AG04449 (cell line): Measurements from ENCODE around the gene GLRA3.
A peak's percentile ranks its signal among the peaks of the same experiment; 100 is the strongest.

ENCODE experiments used
- CTCF ChIA-PET: fragments of 350-600 bp; formaldehyde crosslinking; extraction: SDS; loops from one replicate; lab custom pipeline; 2021; ENCODE audit warnings: antibody characterized with exemption; lab: Yijun Ruan, JAX
- POLR2A ChIA-PET: fragments of 400-600, 350-600 bp; formaldehyde crosslinking; extraction: SDS; loops from one replicate; lab custom pipeline; 2020; ENCODE audit warnings: antibody characterized with exemption, inconsistent platforms; lab: Yijun Ruan, JAX
- DNase-seq: peaks from one replicate; pipeline ENCODE4 v3.0.0-alpha.2; 2010; ENCODE audit warnings: low read depth, low spot score
- H3K4me3 ChIP-seq: 2 replicates; pipeline ENCODE4 v1.5.1; 2011; ENCODE audit warnings: low read depth, mild to moderate bottlenecking, control low read depth, low read length
- CTCF ChIP-seq: IDR thresholded peaks from one replicate; pipeline ENCODE4 v1.5.1; 2011; ENCODE audit warnings: mild to moderate bottlenecking, moderate library complexity, low read length, control low read depth, inconsistent platforms; ENCODE audit not compliant: insufficient read depth; ENCODE audit errors: missing control alignments

GLRA3 gene

GRCh38 chr4:174673865-174674264, 155.2 kb downstream of the GLRA3 start:
- no peak overlapping the region for H3K4me3 ChIP-seq
- CTCF ChIA-PET, result no interaction called here
- POLR2A ChIA-PET, result no interaction called here
- TF ChIP-seq CTCF, result no peak
- DNase-seq, result no peak

GRCh38 chr4:174672276-174672675, 156.8 kb downstream of the GLRA3 start:
- TF ChIP-seq CTCF, result no peak
- POLR2A ChIA-PET, result no interaction called here
- CTCF ChIA-PET, result no interaction called here
- DNase-seq, result no peak
- no peak overlapping the region for H3K4me3 ChIP-seq

GRCh38 chr4:174669270-174669669, 159.8 kb downstream of the GLRA3 start:
- no peak for TF ChIP-seq CTCF
- POLR2A ChIA-PET, result no interaction called here
- DNase-seq, result peak; percentile 42
- CTCF ChIA-PET, result no interaction called here
- H3K4me3 ChIP-seq, result no peak overlapping the region

GRCh38 chr4:174665799-174666198, 163.2 kb downstream of the GLRA3 start:
- H3K4me3 ChIP-seq, result no peak overlapping the region
- no peak for DNase-seq
- no peak for TF ChIP-seq CTCF
- ChIA-PET POLR2A (no interaction called here), CTCF (no interaction called here)

GRCh38 chr4:174663216-174663615, 165.8 kb downstream of the GLRA3 start:
- POLR2A ChIA-PET, result no interaction called here
- no peak for DNase-seq

GRCh38 chr4:174658246-174658645, 170.8 kb downstream of the GLRA3 start:
- ChIA-PET POLR2A (no interaction called here), CTCF (no interaction called here)
- H3K4me3 ChIP-seq, result no peak overlapping the region
- no peak for DNase-seq
- no peak for TF ChIP-seq CTCF

More at GRCh38 chr4:174663216-174663615, 165.8 kb downstream of the GLRA3 start:
- CTCF ChIA-PET, result no interaction called here
- no peak overlapping the region for H3K4me3 ChIP-seq
- no peak for TF ChIP-seq CTCF
